BE2C (cell line): ENCODE results near the gene ACER3.

Experiments
- DNase-seq: peaks from one replicate; pipeline ENCODE4 v3.0.0-alpha.2; 2020
- H3K27me3 ChIP-seq: fragments of 250-450 bp; sonication (Bioruptor Pico); 2 replicates; pipeline ENCODE4 v1.5.1; 2020; ENCODE audit warnings: mild to moderate bottlenecking
- H3K36me3 ChIP-seq: fragments of 250-450 bp; sonication (Bioruptor Pico); 2 replicates; pipeline ENCODE4 v1.5.1; 2020; ENCODE audit warnings: mild to moderate bottlenecking
- H3K4me1 ChIP-seq: fragments of 250-450 bp; sonication (Bioruptor Pico); 2 replicates; pipeline ENCODE4 v1.5.1; 2020
- H3K4me3 ChIP-seq: 2 replicates; pipeline ENCODE4 v1.5.1; 2011; ENCODE audit warnings: low read depth, low read length
- H3K9me3 ChIP-seq: fragments of 250-450 bp; sonication (Bioruptor Pico); 2 replicates; pipeline ENCODE4 v1.5.1; 2020
- TF ChIP-seq, protein P1 (sequence below): IDR thresholded peaks from 2 replicates; pipeline ENCODE4 v1.5.1; 2012; ENCODE audit warnings: mild to moderate bottlenecking, low read depth, low read length

Gene ACER3

DNA sequence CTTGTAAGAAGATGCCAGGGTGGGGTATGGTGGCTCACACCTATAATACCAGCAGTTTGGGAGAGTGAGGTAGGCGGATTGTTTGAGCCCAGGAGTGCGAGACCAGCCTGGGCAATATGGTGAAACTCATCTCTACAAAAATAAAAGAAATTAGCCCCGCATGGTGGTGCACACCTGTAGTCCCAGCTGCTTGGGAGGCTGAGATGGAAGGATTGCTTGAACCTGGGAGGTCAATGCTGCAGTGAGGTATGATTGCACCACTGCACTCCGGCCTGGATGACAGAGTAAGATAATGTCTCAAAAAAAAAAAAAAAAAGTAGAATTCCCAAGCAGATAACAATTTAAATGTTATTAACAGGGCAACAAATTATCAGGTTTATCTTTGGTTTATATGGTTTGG, 20.2 kb downstream of the ACER3 start:
- Histone ChIP-seq H3K4me1 (no peaks in the 10 kb centered on the region), H3K36me3 (no peaks in the 10 kb centered on the region), H3K27me3 (no peaks in the 10 kb centered on the region), H3K9me3 (no peaks in the 10 kb centered on the region), H3K4me3 (no peak overlapping the region)
- DNase-seq = no peak
- TF ChIP-seq, protein P1, sequence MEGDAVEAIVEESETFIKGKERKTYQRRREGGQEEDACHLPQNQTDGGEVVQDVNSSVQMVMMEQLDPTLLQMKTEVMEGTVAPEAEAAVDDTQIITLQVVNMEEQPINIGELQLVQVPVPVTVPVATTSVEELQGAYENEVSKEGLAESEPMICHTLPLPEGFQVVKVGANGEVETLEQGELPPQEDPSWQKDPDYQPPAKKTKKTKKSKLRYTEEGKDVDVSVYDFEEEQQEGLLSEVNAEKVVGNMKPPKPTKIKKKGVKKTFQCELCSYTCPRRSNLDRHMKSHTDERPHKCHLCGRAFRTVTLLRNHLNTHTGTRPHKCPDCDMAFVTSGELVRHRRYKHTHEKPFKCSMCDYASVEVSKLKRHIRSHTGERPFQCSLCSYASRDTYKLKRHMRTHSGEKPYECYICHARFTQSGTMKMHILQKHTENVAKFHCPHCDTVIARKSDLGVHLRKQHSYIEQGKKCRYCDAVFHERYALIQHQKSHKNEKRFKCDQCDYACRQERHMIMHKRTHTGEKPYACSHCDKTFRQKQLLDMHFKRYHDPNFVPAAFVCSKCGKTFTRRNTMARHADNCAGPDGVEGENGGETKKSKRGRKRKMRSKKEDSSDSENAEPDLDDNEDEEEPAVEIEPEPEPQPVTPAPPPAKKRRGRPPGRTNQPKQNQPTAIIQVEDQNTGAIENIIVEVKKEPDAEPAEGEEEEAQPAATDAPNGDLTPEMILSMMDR = no peak

DNA sequence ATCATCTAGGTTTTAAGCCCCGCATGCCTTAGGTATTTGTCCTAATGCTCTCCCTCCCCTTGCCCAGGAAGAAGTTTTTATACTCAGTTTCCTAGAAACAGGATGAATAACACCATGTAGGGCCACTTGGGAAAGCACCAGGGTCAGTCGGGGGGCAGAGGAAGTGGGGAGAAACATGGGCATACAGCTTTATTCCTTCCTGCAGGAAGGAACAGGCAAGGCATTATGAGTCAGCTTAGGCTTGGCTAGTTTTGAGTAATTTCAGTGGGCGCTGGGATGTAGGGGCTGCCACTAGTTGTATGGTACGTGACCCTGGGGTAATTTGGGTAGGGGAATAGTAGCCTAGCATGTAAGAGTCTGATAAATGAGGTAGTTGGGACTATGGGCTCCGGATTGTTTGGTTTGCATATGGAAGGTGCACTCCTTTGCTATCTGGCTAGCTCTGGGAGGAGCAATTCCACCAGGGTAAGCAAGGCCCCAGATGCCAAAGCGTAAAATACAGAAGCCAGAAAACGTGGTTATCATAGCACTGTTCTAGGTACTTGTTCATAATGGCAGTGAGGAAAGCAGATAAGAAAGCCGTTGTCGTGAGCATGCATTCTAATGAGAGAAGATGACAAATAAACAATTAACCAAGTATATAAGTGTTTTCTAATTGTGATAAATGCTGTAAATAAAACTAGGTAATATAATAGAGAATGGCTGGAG, 24.8 kb downstream of the ACER3 start:
- DNase-seq = no peak
- TF ChIP-seq, protein P1 = no peak

GRCh38 chr11:76888989-76889388, 28.3 kb downstream of the ACER3 start:
- DNase-seq = no peak
- TF ChIP-seq, protein P1 = no peak
- no peaks in the 10 kb centered on the region for H3K36me3 ChIP-seq
- H3K9me3 ChIP-seq = no peaks in the 10 kb centered on the region
- peaks cover 19% of the 10 kb centered on the region for H3K4me1 ChIP-seq
- H3K27me3 ChIP-seq = no peaks in the 10 kb centered on the region
- no peak overlapping the region for H3K4me3 ChIP-seq

More for the DNA sequence above, 24.8 kb downstream of the ACER3 start:
- Histone ChIP-seq H3K4me3 (no peak overlapping the region), H3K27me3 (no peaks in the 10 kb centered on the region), H3K4me1 (peaks cover 11% of the 10 kb centered on the region), H3K9me3 (no peaks in the 10 kb centered on the region), H3K36me3 (no peaks in the 10 kb centered on the region)

GRCh38 chr11:76889411-76889975, 28.8 kb downstream of the ACER3 start:
- peaks cover 19% of the 10 kb centered on the region for H3K4me1 ChIP-seq
- H3K4me3 ChIP-seq = no peak overlapping the region
- H3K9me3 ChIP-seq = no peaks in the 10 kb centered on the region
- DNase-seq = no peak
- H3K36me3 ChIP-seq = no peaks in the 10 kb centered on the region
- no peaks in the 10 kb centered on the region for H3K27me3 ChIP-seq
- TF ChIP-seq, protein P1 = no peak

DNA sequence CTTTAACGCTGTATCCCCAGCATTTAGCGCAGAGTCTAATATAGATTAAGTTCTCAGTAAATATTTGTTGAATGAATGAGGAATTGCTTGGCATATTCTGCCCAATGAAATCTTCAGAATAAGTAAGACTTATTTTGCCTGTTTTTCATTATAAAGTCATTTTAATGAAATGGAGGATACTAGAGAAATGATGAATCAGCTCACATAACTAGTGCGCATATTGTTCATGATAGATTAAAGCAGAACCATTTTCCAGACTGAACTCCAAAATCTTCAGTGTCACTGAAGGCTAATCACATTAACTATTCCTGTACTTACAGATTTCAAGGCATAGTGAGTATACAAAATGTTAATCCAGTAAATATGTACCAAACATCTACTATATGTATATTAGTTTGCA, 29.6 kb downstream of the ACER3 start:
- Histone ChIP-seq H3K4me3 (no peak overlapping the region), H3K27me3 (no peaks in the 10 kb centered on the region), H3K4me1 (peaks cover 19% of the 10 kb centered on the region), H3K9me3 (no peaks in the 10 kb centered on the region), H3K36me3 (no peaks in the 10 kb centered on the region)
- TF ChIP-seq, protein P1 = no peak
- no peak for DNase-seq

GRCh38 chr11:76891285-76891684, 30.6 kb downstream of the ACER3 start:
- DNase-seq = no peak
- H3K4me3 ChIP-seq = no peak overlapping the region
- H3K36me3 ChIP-seq = no peaks in the 10 kb centered on the region
- H3K9me3 ChIP-seq = no peaks in the 10 kb centered on the region
- no peaks in the 10 kb centered on the region for H3K27me3 ChIP-seq
- TF ChIP-seq, protein P1 = no peak
- peaks cover 19% of the 10 kb centered on the region for H3K4me1 ChIP-seq
